ENCODE data around the gene PAOX.

The PAOX gene

GRCh38 chr10:133344236-133344635 is 34.8 kb upstream of the PAOX start:
- Histone ChIP-seq H3K4me1 (ENCODE audit: low read length) (no peaks in the 10 kb centered on the region), H3K4me2 (ENCODE audit: low read length) (no peak overlapping the region), H3K36me3 (replicated peaks; ENCODE audit: low read depth, low read length) (no peaks in the 10 kb centered on the region), H3K9me3 (ENCODE audit: insufficient read depth, low read length) (no peaks in the 10 kb centered on the region), H3K4me3 (ENCODE audit: low read length) (no peak overlapping the region), H3K9ac (ENCODE audit: low read length) (no peak overlapping the region), H3K27me3 (ENCODE audit: low read depth, low read length) (no peaks in the 10 kb centered on the region), H2AFZ (ENCODE audit: low read depth, low read length) (no peak overlapping the region), H3K27ac (ENCODE audit: low read length) (no peak overlapping the region), H3K79me2 (ENCODE audit: low read length) (no peaks in the 10 kb centered on the region), H4K20me1 (ENCODE audit: insufficient read depth, low read length) (no peaks in the 10 kb centered on the region)
- TF ChIP-seq EZH2phosphoT487 (IDR thresholded peaks at IDR 0.05; ENCODE audit: low read depth) (no peak), CTCF (IDR thresholded peaks at IDR 0.05; ENCODE audit: low read depth, low read length) (no peak)

- H3K9ac ChIP-seq (ENCODE audit: low read length): no peak overlapping the region
- no peak overlapping the region for H3K4me2 ChIP-seq (ENCODE audit: low read length)
- no peak overlapping the region for H3K27ac ChIP-seq (ENCODE audit: low read length)
- no peaks in the 10 kb centered on the region for H3K9me3 ChIP-seq (ENCODE audit: insufficient read depth, low read length)
- H4K20me1 ChIP-seq (ENCODE audit: insufficient read depth, low read length): no peaks in the 10 kb centered on the region
- no peaks in the 10 kb centered on the region for H3K4me1 ChIP-seq (ENCODE audit: low read length)
- no peak overlapping the region for H2AFZ ChIP-seq (ENCODE audit: low read depth, low read length)
- no peak for TF ChIP-seq CTCF (IDR thresholded peaks at IDR 0.05; ENCODE audit: low read depth, low read length)
- no peak for TF ChIP-seq EZH2phosphoT487 (IDR thresholded peaks at IDR 0.05; ENCODE audit: low read depth)
- H3K36me3 ChIP-seq (replicated peaks; ENCODE audit: low read depth, low read length): no peaks in the 10 kb centered on the region
- no peak overlapping the region for H3K4me3 ChIP-seq (ENCODE audit: low read length)
- H3K27me3 ChIP-seq (ENCODE audit: low read depth, low read length): no peaks in the 10 kb centered on the region
- no peaks in the 10 kb centered on the region for H3K79me2 ChIP-seq (ENCODE audit: low read length)
These were observed 32.6 kb upstream of the PAOX start for GRCh38 chr10:133346413-133346812.

- Histone ChIP-seq H2AFZ (ENCODE audit: low read depth, low read length) (no peak overlapping the region), H3K4me3 (ENCODE audit: low read length) (no peak overlapping the region), H3K36me3 (replicated peaks; ENCODE audit: low read depth, low read length) (no peaks in the 10 kb centered on the region), H3K4me2 (ENCODE audit: low read length) (no peak overlapping the region), H3K9me3 (ENCODE audit: insufficient read depth, low read length) (no peaks in the 10 kb centered on the region), H3K27me3 (ENCODE audit: low read depth, low read length) (no peaks in the 10 kb centered on the region), H4K20me1 (ENCODE audit: insufficient read depth, low read length) (no peaks in the 10 kb centered on the region), H3K9ac (ENCODE audit: low read length) (no peak overlapping the region), H3K79me2 (ENCODE audit: low read length) (no peaks in the 10 kb centered on the region), H3K27ac (ENCODE audit: low read length) (no peak overlapping the region), H3K4me1 (ENCODE audit: low read length) (no peaks in the 10 kb centered on the region)
- TF ChIP-seq EZH2phosphoT487 (IDR thresholded peaks at IDR 0.05; ENCODE audit: low read depth) (no peak), CTCF (IDR thresholded peaks at IDR 0.05; ENCODE audit: low read depth, low read length) (no peak)
These were observed 31.1 kb upstream of the PAOX start for GRCh38 chr10:133347710-133348517.

GRCh38 chr10:133349160-133349568 is 29.9 kb upstream of the PAOX start:
- no peak overlapping the region for H3K4me3 ChIP-seq (ENCODE audit: low read length)
- H3K36me3 ChIP-seq (replicated peaks; ENCODE audit: low read depth, low read length): no peaks in the 10 kb centered on the region
- H3K9me3 ChIP-seq (ENCODE audit: insufficient read depth, low read length): no peaks in the 10 kb centered on the region
- no peaks in the 10 kb centered on the region for H4K20me1 ChIP-seq (ENCODE audit: insufficient read depth, low read length)
- no peak overlapping the region for H3K4me2 ChIP-seq (ENCODE audit: low read length)
- TF ChIP-seq CTCF (IDR thresholded peaks at IDR 0.05; ENCODE audit: low read depth, low read length): no peak
- TF ChIP-seq EZH2phosphoT487 (IDR thresholded peaks at IDR 0.05; ENCODE audit: low read depth): no peak
- H3K27ac ChIP-seq (ENCODE audit: low read length): no peak overlapping the region
- no peak overlapping the region for H2AFZ ChIP-seq (ENCODE audit: low read depth, low read length)
- H3K9ac ChIP-seq (ENCODE audit: low read length): no peak overlapping the region
- no peaks in the 10 kb centered on the region for H3K27me3 ChIP-seq (ENCODE audit: low read depth, low read length)
- no peaks in the 10 kb centered on the region for H3K4me1 ChIP-seq (ENCODE audit: low read length)
- no peaks in the 10 kb centered on the region for H3K79me2 ChIP-seq (ENCODE audit: low read length)

Data from OCI-LY3 (cell line).